ENCODE results near the gene GPR160. TPM values are rescaled to one million over a fixed set of nuclear protein-coding genes. Genes with fewer than 3 reads are reported as not detected.

The GPR160 gene
- total and polyA plus RNA-seq, 12 donors, result 0.22 to 1.9 (median 0.83) TPM

- no peak for TF ChIP-seq CTCF (IDR thresholded peaks at IDR 0.05)
- ATAC-seq (no peak), DNase-seq (no peak)
- intact Hi-C loops (cut with DNase I), result no loop called here
- Histone ChIP-seq H3K27ac (no peak overlapping the region), H3K4me1 (no peaks in the 10 kb centered on the region), H3K27me3 (no peaks in the 10 kb centered on the region), H3K9me3 (no peaks in the 10 kb centered on the region), H3K4me3 (no peak overlapping the region), H3K36me3 (peaks cover 0 to 100% (median 11%) of the 10 kb centered on the region in 9 donors)
These were observed 52.8 kb downstream of the GPR160 start for GRCh38 chr3:170090601-170090981.

- Histone ChIP-seq H3K27me3 (no peaks in the 10 kb centered on the region), H3K4me1 (no peaks in the 10 kb centered on the region), H3K4me3 (no peak overlapping the region), H3K27ac (no peak overlapping the region), H3K36me3 (peaks cover 0 to 100% (median 24%) of the 10 kb centered on the region in 9 donors), H3K9me3 (no peaks in the 10 kb centered on the region)
- 95 to 96% methylated on average over 3 of the region's 3 CpGs for WGBS, 2 donors
- ATAC-seq, result no peak
- no peak for TF ChIP-seq CTCF (IDR thresholded peaks at IDR 0.05)
- no peak for DNase-seq
- intact Hi-C loops (cut with DNase I), result no loop called here
These were observed 55.1 kb downstream of the GPR160 start for GRCh38 chr3:170092907-170093306.

GRCh38 chr3:170095771-170096170, 58.0 kb downstream of the GPR160 start:
- H3K4me3 ChIP-seq, result no peak overlapping the region
- intact Hi-C loops (cut with DNase I), result no loop called here

GRCh38 chr3:170096342-170096741, 58.5 kb downstream of the GPR160 start:
- Histone ChIP-seq H3K9me3 (no peaks in the 10 kb centered on the region), H3K27me3 (no peaks in the 10 kb centered on the region), H3K4me1 (no peaks in the 10 kb centered on the region), H3K36me3 (peaks cover 0 to 100% (median 48%) of the 10 kb centered on the region in 9 donors), H3K27ac (no peak overlapping the region), H3K4me3 (no peak overlapping the region)
- no peak for ATAC-seq
- no peak for DNase-seq
- intact Hi-C loops (cut with DNase I), result no loop called here
- TF ChIP-seq CTCF (IDR thresholded peaks at IDR 0.05), result no peak
- WGBS, 2 donors, result 93 to 96% methylated on average over 3 of the region's 3 CpGs

More at GRCh38 chr3:170095771-170096170, 58.0 kb downstream of the GPR160 start:
- WGBS, 2 donors, result 74 to 78% methylated on average over 4 of the region's 4 CpGs
- TF ChIP-seq CTCF (IDR thresholded peaks at IDR 0.05), result no peak
- Histone ChIP-seq H3K9me3 (no peaks in the 10 kb centered on the region), H3K4me1 (no peaks in the 10 kb centered on the region), H3K36me3 (peaks cover 0 to 100% (median 42%) of the 10 kb centered on the region in 9 donors), H3K27me3 (no peaks in the 10 kb centered on the region), H3K27ac (no peak overlapping the region)
- ATAC-seq, result no peak
- DNase-seq, result no peak
